GM23338 (cell line): Measurements from ENCODE around the gene CMSS1. TPM values are rescaled to one million over a fixed set of nuclear protein-coding genes. Genes with fewer than 3 reads are reported as not detected.

Experiments used
- ATAC-seq: fragments of 200-7000 bp; cut with Tn5 transposase; 3 replicates; pipeline ENCODE4 v1.9.1; 2020
- DNase-seq: peaks from one replicate; pipeline ENCODE4 v3.0.0-alpha.2; 2015; ENCODE audit warnings: low spot score
- H2AFZ ChIP-seq: fragments of 200-600 bp; sonication (generic); 2 replicates; pipeline ENCODE4 v1.8.0; 2016; ENCODE audit warnings: antibody characterized with exemption, mild to moderate bottlenecking, moderate library complexity
- H3F3A ChIP-seq: fragments of 200-600 bp; sonication (generic); replicated peaks from 2 replicates; pipeline ENCODE4 v1.8.0; 2017; ENCODE audit warnings: antibody characterized with exemption, mixed run types, low read depth
- H3K27ac ChIP-seq: fragments of 200-600 bp; sonication (generic); 2 replicates; pipeline ENCODE4 v1.6.1; 2016; ENCODE audit warnings: low read depth
- H3K27me3 ChIP-seq: fragments of 200-600 bp; sonication (generic); 2 replicates; pipeline ENCODE4 v1.8.0; 2016; ENCODE audit warnings: mild to moderate bottlenecking, mixed run types, moderate library complexity; ENCODE audit not compliant: insufficient read depth
- H3K36me3 ChIP-seq: fragments of 200-600 bp; sonication (generic); 2 replicates; pipeline ENCODE4 v1.8.0; 2016; ENCODE audit warnings: mild to moderate bottlenecking; ENCODE audit not compliant: insufficient read depth
- H3K4me1 ChIP-seq: fragments of 200-600 bp; sonication (generic); 2 replicates; pipeline ENCODE4 v1.8.0; 2016; ENCODE audit warnings: mild to moderate bottlenecking, moderate library complexity; ENCODE audit not compliant: insufficient read depth
- H3K4me2 ChIP-seq: fragments of 200-600 bp; sonication (generic); 2 replicates; pipeline ENCODE4 v1.7.1; 2017; ENCODE audit warnings: mixed run types
- H3K4me3 ChIP-seq: fragments of 200-600 bp; sonication (generic); 2 replicates; pipeline ENCODE4 v1.6.1; 2016; ENCODE audit warnings: mixed run types
- H3K79me2 ChIP-seq: fragments of 200-600 bp; sonication (generic); replicated peaks from 2 replicates; pipeline ENCODE4 v1.8.0; 2017; ENCODE audit warnings: mild to moderate bottlenecking; ENCODE audit not compliant: insufficient read depth
- H3K9me2 ChIP-seq: fragments of 200-600 bp; sonication (generic); 2 replicates; pipeline ENCODE4 v1.8.0; 2017; ENCODE audit not compliant: insufficient read depth
- H4K20me1 ChIP-seq: fragments of 200-600 bp; sonication (generic); replicated peaks from 2 replicates; pipeline ENCODE4 v1.8.0; 2017; ENCODE audit warnings: mild to moderate bottlenecking; ENCODE audit not compliant: insufficient read depth
- H3K27ac Mint-ChIP-seq: 2 replicates; pipeline ENCODE4 v1.8.0; 2020; ENCODE audit warnings: inconsistent platforms, mild to moderate bottlenecking, moderate library complexity, mixed read lengths
- H3K27me3 Mint-ChIP-seq: 3 replicates; pipeline ENCODE4 v1.8.0; 2022; ENCODE audit warnings: low read depth, mild to moderate bottlenecking, moderate library complexity, mixed read lengths, inconsistent platforms; ENCODE audit not compliant: insufficient read depth, poor library complexity
- H3K36me3 Mint-ChIP-seq: 3 replicates; pipeline ENCODE4 v1.8.0; 2021; ENCODE audit warnings: low read depth, mild to moderate bottlenecking, inconsistent platforms, moderate library complexity, mixed read lengths
- H3K4me1 Mint-ChIP-seq: 3 replicates; pipeline ENCODE4 v1.8.0; 2020; ENCODE audit warnings: mild to moderate bottlenecking, inconsistent platforms, mixed read lengths
- H3K4me3 Mint-ChIP-seq: 3 replicates; pipeline ENCODE4 v1.8.0; 2021; ENCODE audit warnings: moderate library complexity, mild to moderate bottlenecking, inconsistent platforms, mixed read lengths
- H3K9me3 Mint-ChIP-seq: 3 replicates; pipeline ENCODE4 v1.8.0; 2020; ENCODE audit warnings: moderate library complexity, mild to moderate bottlenecking, inconsistent platforms, mixed read lengths
- CREB1 ChIP-seq: fragments of 250-450 bp; sonication (Bioruptor Pico); IDR thresholded peaks from 2 replicates; pipeline ENCODE4 v1.5.0; 2020; ENCODE audit warnings: low read depth, mild to moderate bottlenecking, moderate library complexity
- CTCF ChIP-seq, 2 experiments: fragments of 200-600 bp in 1 of 2; sonication (generic) in 1 of 2; conservative IDR thresholded peaks; 2 replicates each; pipeline versions ENCODE4 v1.5.1 to v1.6.1; 2016 to 2017; ENCODE audit warnings: antibody characterized with exemption in 2 of 2, low read depth in 2 of 2, mild to moderate bottlenecking in 2 of 2, moderate library complexity in 1 of 2
- EZH2phosphoT487 ChIP-seq: fragments of 200-600 bp; sonication (generic); IDR thresholded peaks from one replicate; pipeline ENCODE4 v1.8.1; 2018; ENCODE audit warnings: antibody characterized with exemption; ENCODE audit not compliant: unreplicated experiment
- STAT1 ChIP-seq: IDR thresholded peaks from one replicate; pipeline ENCODE4 v1.6.1; 2016; ENCODE audit warnings: antibody characterized with exemption; ENCODE audit not compliant: unreplicated experiment
- ZNF114 ChIP-seq: fragments of 250-450 bp; sonication (Bioruptor Pico); IDR thresholded peaks from 2 replicates; pipeline ENCODE4 v1.5.0; 2020; ENCODE audit warnings: mild to moderate bottlenecking, moderate library complexity
- ZNF331 ChIP-seq: fragments of 250-450 bp; sonication (Bioruptor Pico); IDR thresholded peaks from 2 replicates; pipeline ENCODE4 v1.5.0; 2020; ENCODE audit warnings: low read depth, mild to moderate bottlenecking, moderate library complexity
- polyA plus RNA-seq: library from polyadenylated mRNA; unstranded; fragments of >200 nt; fragmentation: Nextera tagmentation; extraction: Ambion mirVana; gene quantifications from 2 replicates; pipeline ENCODE4 v1.2.1, GENCODE V29; 2016
- total RNA-seq: library from RNA; depleted of rRNA; stranded (reverse); fragments of >200 nt; shearing (Covaris generic); gene quantifications from 2 replicates; pipeline ENCODE4 v1.2.3, GENCODE V29; 2014
- TF ChIP-seq, protein P1 (sequence below): fragments of 250-450 bp; sonication (Bioruptor Pico); IDR thresholded peaks from 2 replicates; pipeline ENCODE4 v1.5.0; 2020; ENCODE audit warnings: mild to moderate bottlenecking, moderate library complexity

CMSS1 gene
- total and polyA plus RNA-seq, 2 experiments from 2014 or later = 39.4 to 187 TPM

GRCh38 chr3:100005665-100006393 is 188.2 kb downstream of the CMSS1 start (continued):
- TF ChIP-seq, protein P1, sequence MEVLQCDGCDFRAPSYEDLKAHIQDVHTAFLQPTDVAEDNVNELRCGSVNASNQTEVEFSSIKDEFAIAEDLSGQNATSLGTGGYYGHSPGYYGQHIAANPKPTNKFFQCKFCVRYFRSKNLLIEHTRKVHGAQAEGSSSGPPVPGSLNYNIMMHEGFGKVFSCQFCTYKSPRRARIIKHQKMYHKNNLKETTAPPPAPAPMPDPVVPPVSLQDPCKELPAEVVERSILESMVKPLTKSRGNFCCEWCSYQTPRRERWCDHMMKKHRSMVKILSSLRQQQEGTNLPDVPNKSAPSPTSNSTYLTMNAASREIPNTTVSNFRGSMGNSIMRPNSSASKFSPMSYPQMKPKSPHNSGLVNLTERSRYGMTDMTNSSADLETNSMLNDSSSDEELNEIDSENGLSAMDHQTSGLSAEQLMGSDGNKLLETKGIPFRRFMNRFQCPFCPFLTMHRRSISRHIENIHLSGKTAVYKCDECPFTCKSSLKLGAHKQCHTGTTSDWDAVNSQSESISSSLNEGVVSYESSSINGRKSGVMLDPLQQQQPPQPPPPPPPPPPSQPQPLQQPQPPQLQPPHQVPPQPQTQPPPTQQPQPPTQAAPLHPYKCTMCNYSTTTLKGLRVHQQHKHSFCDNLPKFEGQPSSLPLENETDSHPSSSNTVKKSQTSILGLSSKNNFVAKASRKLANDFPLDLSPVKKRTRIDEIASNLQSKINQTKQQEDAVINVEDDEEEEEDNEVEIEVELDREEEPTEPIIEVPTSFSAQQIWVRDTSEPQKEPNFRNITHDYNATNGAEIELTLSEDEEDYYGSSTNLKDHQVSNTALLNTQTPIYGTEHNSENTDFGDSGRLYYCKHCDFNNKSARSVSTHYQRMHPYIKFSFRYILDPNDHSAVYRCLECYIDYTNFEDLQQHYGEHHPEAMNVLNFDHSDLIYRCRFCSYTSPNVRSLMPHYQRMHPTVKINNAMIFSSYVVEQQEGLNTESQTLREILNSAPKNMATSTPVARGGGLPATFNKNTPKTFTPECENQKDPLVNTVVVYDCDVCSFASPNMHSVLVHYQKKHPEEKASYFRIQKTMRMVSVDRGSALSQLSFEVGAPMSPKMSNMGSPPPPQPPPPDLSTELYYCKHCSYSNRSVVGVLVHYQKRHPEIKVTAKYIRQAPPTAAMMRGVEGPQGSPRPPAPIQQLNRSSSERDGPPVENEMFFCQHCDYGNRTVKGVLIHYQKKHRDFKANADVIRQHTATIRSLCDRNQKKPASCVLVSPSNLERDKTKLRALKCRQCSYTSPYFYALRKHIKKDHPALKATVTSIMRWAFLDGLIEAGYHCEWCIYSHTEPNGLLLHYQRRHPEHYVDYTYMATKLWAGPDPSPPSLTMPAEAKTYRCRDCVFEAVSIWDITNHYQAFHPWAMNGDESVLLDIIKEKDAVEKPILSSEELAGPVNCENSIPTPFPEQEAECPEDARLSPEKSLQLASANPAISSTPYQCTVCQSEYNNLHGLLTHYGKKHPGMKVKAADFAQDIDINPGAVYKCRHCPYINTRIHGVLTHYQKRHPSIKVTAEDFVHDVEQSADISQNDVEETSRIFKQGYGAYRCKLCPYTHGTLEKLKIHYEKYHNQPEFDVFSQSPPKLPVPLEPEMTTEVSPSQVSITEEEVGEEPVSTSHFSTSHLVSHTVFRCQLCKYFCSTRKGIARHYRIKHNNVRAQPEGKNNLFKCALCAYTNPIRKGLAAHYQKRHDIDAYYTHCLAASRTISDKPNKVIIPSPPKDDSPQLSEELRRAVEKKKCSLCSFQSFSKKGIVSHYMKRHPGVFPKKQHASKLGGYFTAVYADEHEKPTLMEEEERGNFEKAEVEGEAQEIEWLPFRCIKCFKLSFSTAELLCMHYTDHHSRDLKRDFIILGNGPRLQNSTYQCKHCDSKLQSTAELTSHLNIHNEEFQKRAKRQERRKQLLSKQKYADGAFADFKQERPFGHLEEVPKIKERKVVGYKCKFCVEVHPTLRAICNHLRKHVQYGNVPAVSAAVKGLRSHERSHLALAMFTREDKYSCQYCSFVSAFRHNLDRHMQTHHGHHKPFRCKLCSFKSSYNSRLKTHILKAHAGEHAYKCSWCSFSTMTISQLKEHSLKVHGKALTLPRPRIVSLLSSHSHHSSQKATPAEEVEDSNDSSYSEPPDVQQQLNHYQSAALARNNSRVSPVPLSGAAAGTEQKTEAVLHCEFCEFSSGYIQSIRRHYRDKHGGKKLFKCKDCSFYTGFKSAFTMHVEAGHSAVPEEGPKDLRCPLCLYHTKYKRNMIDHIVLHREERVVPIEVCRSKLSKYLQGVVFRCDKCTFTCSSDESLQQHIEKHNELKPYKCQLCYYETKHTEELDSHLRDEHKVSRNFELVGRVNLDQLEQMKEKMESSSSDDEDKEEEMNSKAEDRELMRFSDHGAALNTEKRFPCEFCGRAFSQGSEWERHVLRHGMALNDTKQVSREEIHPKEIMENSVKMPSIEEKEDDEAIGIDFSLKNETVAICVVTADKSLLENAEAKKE = no peak
- TF ChIP-seq STAT1 = no peak
- TF ChIP-seq EZH2phosphoT487 = no peak
- no peak for TF ChIP-seq ZNF331 (CRISPR knock-in tag)
- no peak for TF ChIP-seq CREB1 (CRISPR knock-in tag)

GRCh38 chr3:100006570-100007271 is 189.1 kb downstream of the CMSS1 start:
- ATAC-seq = no peak
- no peaks in the 10 kb centered on the region for H3K36me3 Mint-ChIP-seq
- peaks cover 39% of the 10 kb centered on the region for H3K4me1 Mint-ChIP-seq
- no peak overlapping the region for H3K4me3 Mint-ChIP-seq
- TF ChIP-seq CTCF (conservative IDR thresholded peaks at IDR 0.05; ENCODE audit: low read depth in 2 of 2) (peak in 1 of 2 experiments; percentile 42; a peak in 3 of 4 replicates), ZNF114 (CRISPR knock-in tag) (no peak)
- H3K27ac Mint-ChIP-seq = no peak overlapping the region; the same call in 1 of the 2 replicates
- no peaks in the 10 kb centered on the region for H3F3A ChIP-seq
- H3K27me3 ChIP-seq = no peaks in the 10 kb centered on the region
- H4K20me1 ChIP-seq = no peaks in the 10 kb centered on the region
- H3K9me2 ChIP-seq = no peaks in the 10 kb centered on the region
- no peak overlapping the region for H2AFZ ChIP-seq
- H3K4me3 ChIP-seq = no peak overlapping the region
- no peaks in the 10 kb centered on the region for H3K79me2 ChIP-seq
- H3K36me3 ChIP-seq = no peaks in the 10 kb centered on the region
- H3K4me2 ChIP-seq = peak overlapping the region; percentile 19
- no peaks in the 10 kb centered on the region for H3K27me3 Mint-ChIP-seq
- H3K4me1 ChIP-seq = peaks cover 34% of the 10 kb centered on the region
- peak overlapping the region; percentile 28; the same call in 1 of the 2 replicates for H3K27ac ChIP-seq
- DNase-seq = peak; percentile 18
- H3K9me3 Mint-ChIP-seq = no peaks in the 10 kb centered on the region
